Tibial nerve (tissue), 4 donors: ENCODE data around the gene QKI. TPM values are rescaled to one million over a fixed set of nuclear protein-coding genes. Genes with fewer than 3 reads are reported as not detected.

Source experiments
- DNase-seq, 2 donors: peaks; one replicate each; pipeline ENCODE4 v3.0.0-alpha.2; 2019; ENCODE audit warnings: low spot score in 2 of 2
- H3K27ac ChIP-seq, 4 donors: fragments of 200-600 bp; sonication (generic) in 3 of 4; one replicate each; pipeline ENCODE4 v1.5.1; 2017 to 2019; ENCODE audit warnings: mild to moderate bottlenecking in 1 of 4
- H3K27me3 ChIP-seq, 2 donors: fragments of 200-600 bp; sonication (generic) in 1 of 2; one replicate each; pipeline versions ENCODE4 v1.5.1 to v1.6.0; 2017 to 2019
- H3K36me3 ChIP-seq, 3 donors: fragments of 200-600 bp; sonication (generic); one replicate each; pipeline ENCODE4 v1.5.1; 2018 to 2019
- H3K4me1 ChIP-seq, 4 donors: fragments of 200-600 bp; sonication (generic) in 3 of 4; one replicate each; pipeline ENCODE4 v1.5.1; 2017 to 2019
- H3K4me3 ChIP-seq, 4 donors: fragments of 200-600 bp; sonication (generic) in 3 of 4; one replicate each; pipeline ENCODE4 v1.5.1; 2017 to 2019; ENCODE audit warnings: mild to moderate bottlenecking in 1 of 4, moderate library complexity in 1 of 4
- H3K9me3 ChIP-seq, 4 donors: fragments of 200-600 bp; sonication (generic) in 3 of 4; one replicate each; pipeline ENCODE4 v1.5.1; 2017 to 2019
- CTCF ChIP-seq, 5 experiments: fragments of 200-600 bp in 3 of 5; fragments of 450-650 bp in 2 of 5; sonication (generic) in 3 of 5; IDR thresholded peaks; one replicate each; pipeline ENCODE4 v1.5.1; 2016 to 2019; ENCODE audit warnings: antibody characterized with exemption in 5 of 5, mild to moderate bottlenecking in 3 of 5, moderate library complexity in 2 of 5
- EP300 ChIP-seq, 2 donors: sonication (generic); formaldehyde crosslinking; IDR thresholded peaks; one replicate each; pipeline ENCODE4 v1.6.1; 2017; ENCODE audit warnings: antibody characterized with exemption in 2 of 2, mild to moderate bottlenecking in 1 of 2
- POLR2A ChIP-seq, 2 donors: fragments of 450-650 bp; IDR thresholded peaks; one replicate each; pipeline ENCODE4 v1.6.1; 2017; ENCODE audit warnings: antibody characterized with exemption in 2 of 2, mild to moderate bottlenecking in 2 of 2, moderate library complexity in 2 of 2
- WGBS, 2 donors: methylation state at CpG; one replicate each; pipeline ENCODE4 v1.1.5; 2018; 5-methylcytosine and 5-hydroxymethylcytosine counted together
- total RNA-seq, 4 donors: library from RNA; depleted of rRNA; stranded (reverse); fragments of >200 nt; gene quantifications; one replicate each; pipeline ENCODE4 v1.1.0, GENCODE V29; 2016

Gene QKI
- total RNA-seq, 4 donors from 2014 or later, result 365 to 570 (median 511) TPM

- no peak for DNase-seq
- peak overlapping the region in 1 of 4 donors; percentile 82 for H3K27ac ChIP-seq
- TF ChIP-seq CTCF (IDR thresholded peaks at IDR 0.05) (no peak), POLR2A (IDR thresholded peaks at IDR 0.05) (no peak), EP300 (IDR thresholded peaks at IDR 0.05) (no peak)
- H3K9me3 ChIP-seq, result no peaks in the 10 kb centered on the region
- WGBS, 2 donors, result 61 to 68% methylated on average over 2 of the region's 2 CpGs
- peaks cover 0 to 97% (median 24%) of the 10 kb centered on the region in 4 donors for H3K4me1 ChIP-seq
- no peak overlapping the region for H3K4me3 ChIP-seq
- H3K36me3 ChIP-seq, result peaks cover 0 to 15% (median 0%) of the 10 kb centered on the region in 3 donors
- H3K27me3 ChIP-seq, result no peaks in the 10 kb centered on the region
Measured at GRCh38 chr6:163485388-163485851, 70.9 kb downstream of the QKI start.

GRCh38 chr6:163486821-163487220 lies 72.3 kb downstream of the QKI start:
- no peak for DNase-seq
- no peak overlapping the region for H3K4me3 ChIP-seq
- H3K27me3 ChIP-seq, result no peaks in the 10 kb centered on the region
- no peaks in the 10 kb centered on the region for H3K9me3 ChIP-seq
- H3K36me3 ChIP-seq, result peaks cover 0 to 10% (median 0%) of the 10 kb centered on the region in 3 donors
- WGBS, 2 donors, result 31 to 48% methylated on average over 3 of the region's 3 CpGs
- TF ChIP-seq EP300 (IDR thresholded peaks at IDR 0.05) (no peak), CTCF (IDR thresholded peaks at IDR 0.05) (no peak), POLR2A (IDR thresholded peaks at IDR 0.05) (no peak)
- H3K27ac ChIP-seq, result peak overlapping the region in 3 of 4 donors; percentile 8 to 82 (median 68)
- peaks cover 0 to 97% (median 35%) of the 10 kb centered on the region in 4 donors for H3K4me1 ChIP-seq

- H3K4me3 ChIP-seq, result no peak overlapping the region
- peaks cover 0 to 99% (median 39%) of the 10 kb centered on the region in 4 donors for H3K4me1 ChIP-seq
- peaks cover 0 to 10% (median 0%) of the 10 kb centered on the region in 3 donors for H3K36me3 ChIP-seq
- H3K9me3 ChIP-seq, result no peaks in the 10 kb centered on the region
- TF ChIP-seq POLR2A (IDR thresholded peaks at IDR 0.05) (no peak), CTCF (IDR thresholded peaks at IDR 0.05) (no peak)
- no peaks in the 10 kb centered on the region for H3K27me3 ChIP-seq
- 54 to 65% methylated on average over 1 of the region's 1 CpG for WGBS, 2 donors
- no peak for DNase-seq
- peak overlapping the region in 3 of 4 donors; percentile 8 to 82 (median 68) for H3K27ac ChIP-seq
Measured at GRCh38 chr6:163487606-163488005, 73.1 kb downstream of the QKI start.

- Histone ChIP-seq H3K27ac (peak overlapping the region in 2 of 4 donors; percentile 82 to 83), H3K27me3 (no peaks in the 10 kb centered on the region)
Measured at GRCh38 chr6:163489584-163489983, 75.1 kb downstream of the QKI start.

More at GRCh38 chr6:163489584-163489983, 75.1 kb downstream of the QKI start:
- peaks cover 0 to 98% (median 39%) of the 10 kb centered on the region in 4 donors for H3K4me1 ChIP-seq
- H3K36me3 ChIP-seq, result no peaks in the 10 kb centered on the region
- no peak overlapping the region for H3K4me3 ChIP-seq
- no peak for DNase-seq
- H3K9me3 ChIP-seq, result no peaks in the 10 kb centered on the region
- 90 to 92% methylated on average over 1 of the region's 1 CpG for WGBS, 2 donors
- TF ChIP-seq CTCF (IDR thresholded peaks at IDR 0.05) (no peak), POLR2A (IDR thresholded peaks at IDR 0.05) (no peak), EP300 (IDR thresholded peaks at IDR 0.05) (no peak)
